Spinal cord (tissue), 10 donors: ENCODE results near the gene SPECC1L. TPM values are rescaled to one million over a fixed set of nuclear protein-coding genes. Genes with fewer than 3 reads are reported as not detected.

ENCODE experiments used
- DNase-seq, 6 donors: peaks; one replicate each; pipeline versions ENCODE4 v3.0.0 to v3.0.0-alpha.2; 2013 to 2015; ENCODE audit warnings: low spot score in 6 of 6, low read depth in 4 of 6
- H3K27ac ChIP-seq: one replicate; pipeline ENCODE4 v1.5.1; 2013; ENCODE audit warnings: low read depth, low read length, control low read depth
- H3K27me3 ChIP-seq: one replicate; pipeline ENCODE4 v1.6.1; 2013; ENCODE audit warnings: low read length; ENCODE audit not compliant: control insufficient read depth, insufficient read depth
- H3K36me3 ChIP-seq: one replicate; pipeline ENCODE4 v1.6.1; 2013; ENCODE audit warnings: low read length; ENCODE audit not compliant: control insufficient read depth, insufficient read depth
- H3K4me1 ChIP-seq: one replicate; pipeline ENCODE4 v1.6.1; 2013; ENCODE audit warnings: low read length; ENCODE audit not compliant: control insufficient read depth, insufficient read depth
- H3K4me3 ChIP-seq: one replicate; pipeline ENCODE4 v1.5.1; 2013; ENCODE audit warnings: low read depth, low read length, control low read depth
- H3K9me3 ChIP-seq: one replicate; pipeline ENCODE4 v1.6.1; 2013; ENCODE audit warnings: low read length; ENCODE audit not compliant: control insufficient read depth, insufficient read depth
- WGBS: methylation state at CpG from one replicate; pipeline ENCODE4 v1.1.5; 2013; ENCODE audit warnings: missing lambda C conversion rate; ENCODE audit not compliant: insufficient coverage; 5-methylcytosine and 5-hydroxymethylcytosine counted together
- polyA plus RNA-seq, 2 donors: library from polyadenylated mRNA; unstranded; fragments of 120-200 nt; gene quantifications; one replicate each; pipeline ENCODE4 v1.2.1, GENCODE V29; 2013; ENCODE audit not compliant: insufficient read length in 2 of 2
- total RNA-seq, 2 donors: library from RNA; depleted of rRNA in 1 of 2; stranded (reverse); fragments of 120-200 nt in 1 of 2; fragments of >200 nt in 1 of 2; gene quantifications; one replicate each; pipeline versions ENCODE4 v1.2.3 to v1.2.4, GENCODE V29; 2013 to 2014
- donor health status: healthy.

The SPECC1L gene
- total and polyA plus RNA-seq, 4 donors, result 37.0 to 50.5 (median 38.6) TPM

DNA sequence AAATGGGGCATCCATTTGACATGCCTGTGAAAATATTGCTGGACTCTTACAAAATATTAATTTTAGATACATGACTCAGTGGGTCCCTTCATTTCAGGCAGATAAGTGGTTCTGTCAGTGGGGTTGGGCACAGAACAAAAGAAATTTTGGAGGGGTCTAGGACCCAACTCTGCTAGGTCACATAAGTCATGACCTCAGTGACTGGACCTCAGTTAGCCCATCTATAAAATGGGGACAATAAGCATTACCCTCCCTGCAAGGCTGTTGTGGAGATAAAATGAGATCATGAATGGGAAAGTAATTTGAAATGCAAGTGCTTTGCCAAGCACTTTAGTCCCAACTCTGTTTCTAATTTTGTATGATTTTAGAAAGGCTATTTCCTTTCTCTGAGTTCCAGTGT, 180.5 kb downstream of the SPECC1L start:
- no peak overlapping the region for H3K4me3 ChIP-seq
- no peak for DNase-seq

DNA sequence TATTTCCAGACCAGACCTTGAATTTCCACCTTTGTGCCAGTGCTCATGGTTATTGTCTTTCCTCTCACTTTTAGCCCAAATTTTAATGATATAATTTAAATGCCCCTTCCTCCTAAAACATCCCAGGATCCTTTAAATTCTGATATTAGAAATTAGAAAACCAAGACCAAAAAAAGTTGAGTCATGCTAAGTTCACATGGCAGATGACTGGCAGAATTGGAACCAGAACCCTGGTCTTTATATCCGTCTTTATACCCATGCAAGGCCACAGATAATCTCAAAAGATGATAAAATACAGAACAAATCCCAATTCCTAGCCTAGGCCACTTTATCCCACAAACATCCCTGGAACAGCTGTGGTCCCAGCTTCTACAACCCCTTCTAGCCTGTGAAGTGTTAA, 183.2 kb downstream of the SPECC1L start:
- H3K9me3 ChIP-seq, result no peaks in the 10 kb centered on the region
- no peak overlapping the region for H3K27ac ChIP-seq
- no peaks in the 10 kb centered on the region for H3K36me3 ChIP-seq
- H3K27me3 ChIP-seq, result no peaks in the 10 kb centered on the region
- H3K4me3 ChIP-seq, result no peak overlapping the region
- DNase-seq, result no peak
- 80% methylated on average over 1 of the region's 1 CpG for WGBS
- peaks cover 7% of the 10 kb centered on the region for H3K4me1 ChIP-seq

More for the DNA sequence above, 180.5 kb downstream of the SPECC1L start:
- Histone ChIP-seq H3K27ac (no peak overlapping the region), H3K4me1 (peaks cover 7% of the 10 kb centered on the region), H3K36me3 (no peaks in the 10 kb centered on the region), H3K9me3 (no peaks in the 10 kb centered on the region), H3K27me3 (no peaks in the 10 kb centered on the region)

DNA sequence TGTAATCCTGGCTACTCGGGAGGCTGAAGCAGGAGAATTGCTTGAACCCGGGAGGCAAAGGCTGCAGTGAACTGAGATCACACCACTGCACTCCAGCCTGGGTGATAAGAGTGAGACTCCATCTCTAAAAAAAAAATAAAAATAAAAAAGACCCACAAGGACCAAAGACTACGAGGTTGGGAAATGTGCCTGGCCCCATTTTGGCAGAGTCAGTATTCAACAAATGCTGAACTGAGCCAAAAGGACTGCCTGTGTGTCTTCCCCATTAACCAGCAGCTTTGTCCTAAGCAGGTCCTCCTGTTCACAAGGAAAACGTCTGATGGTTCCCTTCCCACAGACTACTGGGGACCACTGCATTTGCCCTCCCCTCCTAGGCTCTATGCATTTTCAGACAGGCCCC, 184.4 kb downstream of the SPECC1L start:
- DNase-seq, result no peak
- H3K27ac ChIP-seq, result no peak overlapping the region

DNA sequence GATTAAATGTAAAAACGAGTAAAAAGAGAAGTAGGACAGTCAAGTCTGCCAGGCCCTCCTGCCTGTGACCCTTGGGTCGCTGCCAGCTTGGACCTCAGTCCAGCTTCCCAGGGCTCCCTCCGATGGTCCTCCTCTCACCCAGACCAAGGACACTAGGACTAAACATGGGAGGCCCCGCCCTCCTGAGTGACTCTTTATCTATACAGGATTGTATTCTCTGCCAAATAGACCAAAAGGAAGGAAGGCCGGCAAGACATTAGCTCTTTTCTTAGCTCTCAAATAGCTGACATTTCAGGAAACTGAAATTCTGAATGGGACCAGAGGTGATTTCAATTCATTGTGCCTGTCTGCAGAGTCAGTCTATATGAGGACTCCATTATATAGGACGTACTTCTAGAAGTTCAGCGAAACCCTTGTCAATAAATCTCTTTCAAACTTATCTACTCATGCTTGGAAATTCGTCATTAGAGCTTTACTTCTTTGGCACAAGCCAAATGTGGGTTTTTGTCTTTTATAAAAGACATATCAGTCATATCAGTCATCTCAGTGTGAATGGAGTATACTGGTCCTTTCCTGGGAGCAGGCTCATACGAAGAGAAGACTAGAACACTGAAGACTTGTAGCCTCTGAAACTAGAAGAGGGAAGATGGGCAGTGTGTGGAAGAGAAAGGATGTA, 185.3 kb downstream of the SPECC1L start:
- 60% methylated on average over 4 of the region's 9 CpGs for WGBS
- H3K27ac ChIP-seq, result no peak overlapping the region
- peaks cover 12% of the 10 kb centered on the region for H3K4me1 ChIP-seq

More for the DNA sequence above, 184.4 kb downstream of the SPECC1L start:
- Histone ChIP-seq H3K27me3 (no peaks in the 10 kb centered on the region), H3K4me1 (peaks cover 7% of the 10 kb centered on the region), H3K9me3 (no peaks in the 10 kb centered on the region), H3K36me3 (no peaks in the 10 kb centered on the region), H3K4me3 (no peak overlapping the region)
- WGBS, result 57% methylated on average over 4 of the region's 4 CpGs

DNA sequence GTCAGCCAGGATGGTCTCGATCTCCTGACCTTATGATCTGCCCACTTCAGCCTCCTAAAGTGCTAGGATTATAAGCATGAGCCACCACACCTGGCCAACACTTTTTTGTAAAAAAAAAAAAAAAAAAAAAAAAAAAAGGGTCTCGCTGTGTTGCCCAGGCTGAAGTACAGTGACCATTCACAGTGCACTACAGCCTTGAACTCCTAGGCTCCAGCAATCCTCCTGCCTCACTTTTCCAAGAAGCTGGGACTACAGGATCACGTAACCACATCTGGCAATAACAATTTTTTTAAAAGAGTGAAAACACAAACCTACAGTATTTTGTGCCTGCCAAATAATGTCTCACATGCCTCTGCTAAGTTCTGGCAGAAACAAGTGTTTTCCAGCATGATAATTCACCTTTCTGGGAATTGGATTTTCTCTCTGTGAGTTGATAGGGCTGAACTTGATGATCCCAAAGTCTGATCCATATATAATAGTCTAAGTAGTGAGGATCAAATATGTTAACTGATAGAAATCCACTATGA, 187.3 kb downstream of the SPECC1L start:
- Histone ChIP-seq H3K4me1 (peaks cover 12% of the 10 kb centered on the region), H3K36me3 (no peaks in the 10 kb centered on the region), H3K27me3 (no peaks in the 10 kb centered on the region), H3K9me3 (no peaks in the 10 kb centered on the region), H3K4me3 (no peak overlapping the region), H3K27ac (no peak overlapping the region)
- DNase-seq, result no peak
- WGBS, result 70% methylated on average over 2 of the region's 3 CpGs

More for the DNA sequence above, 185.3 kb downstream of the SPECC1L start:
- Histone ChIP-seq H3K27me3 (no peaks in the 10 kb centered on the region), H3K4me3 (no peak overlapping the region), H3K9me3 (no peaks in the 10 kb centered on the region), H3K36me3 (no peaks in the 10 kb centered on the region)
- DNase-seq, result no peak

DNA sequence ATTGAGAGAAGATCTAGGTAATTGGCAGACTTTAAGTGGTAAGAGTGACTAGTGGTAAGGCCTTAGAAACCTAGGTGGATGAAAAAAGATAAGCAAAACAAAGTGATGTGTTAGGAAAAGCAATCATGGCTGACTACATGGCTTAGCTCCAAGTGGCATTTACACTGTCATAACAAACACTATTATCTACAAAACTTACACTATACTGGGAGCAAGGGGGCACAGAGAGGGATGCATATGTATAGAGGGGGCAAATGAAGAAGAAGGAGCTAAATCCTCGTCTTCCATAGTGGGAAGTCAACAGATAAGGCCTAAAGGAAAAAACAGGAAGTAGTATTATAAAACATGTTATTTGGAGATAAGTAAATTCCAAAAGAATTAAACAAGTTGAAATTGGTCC, 189.3 kb downstream of the SPECC1L start:
- DNase-seq, result no peak
- peaks cover 12% of the 10 kb centered on the region for H3K4me1 ChIP-seq
- no peak overlapping the region for H3K4me3 ChIP-seq
- H3K27me3 ChIP-seq, result no peaks in the 10 kb centered on the region
- no peaks in the 10 kb centered on the region for H3K9me3 ChIP-seq
- WGBS, result 80% methylated on average over 1 of the region's 1 CpG
- H3K36me3 ChIP-seq, result no peaks in the 10 kb centered on the region
- no peak overlapping the region for H3K27ac ChIP-seq

DNA sequence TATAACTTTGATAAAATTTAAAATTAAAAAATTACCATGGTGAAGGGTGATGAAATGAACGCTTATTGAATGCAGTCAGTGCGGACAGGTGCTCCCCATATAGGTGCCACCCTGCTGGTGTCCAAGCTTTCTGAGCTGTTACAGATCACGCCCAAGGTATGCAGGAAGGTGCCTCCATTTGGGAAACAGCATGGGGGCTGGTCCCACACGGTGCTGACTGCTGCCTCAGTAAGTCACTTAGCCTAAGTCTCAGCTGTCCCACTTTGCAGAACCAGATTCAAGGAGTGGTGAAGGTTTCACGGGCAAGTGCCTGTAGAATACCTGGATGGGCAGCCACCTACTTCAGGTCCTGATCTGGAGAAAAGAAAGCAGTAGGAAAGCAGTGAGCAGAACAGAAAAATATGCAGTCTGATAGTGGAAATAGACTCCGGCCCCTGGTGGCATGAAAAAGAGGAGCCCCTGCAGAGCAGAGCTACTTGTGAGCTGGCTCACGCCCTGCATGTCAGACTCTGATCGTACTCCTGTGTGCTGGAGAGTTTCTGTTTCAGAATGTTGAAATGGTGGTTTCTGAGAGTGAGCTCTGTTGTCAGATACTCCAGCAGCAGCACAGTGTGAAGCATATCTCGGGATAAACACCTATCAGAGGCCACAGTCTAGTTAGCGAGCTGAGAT, 189.9 kb downstream of the SPECC1L start:
- H3K27me3 ChIP-seq, result no peaks in the 10 kb centered on the region
- DNase-seq, result no peak
- H3K27ac ChIP-seq, result peak overlapping the region; percentile 33
- H3K9me3 ChIP-seq, result no peaks in the 10 kb centered on the region
- peaks cover 8% of the 10 kb centered on the region for H3K4me1 ChIP-seq
- 65% methylated on average over 10 of the region's 10 CpGs for WGBS
- H3K36me3 ChIP-seq, result no peaks in the 10 kb centered on the region
- H3K4me3 ChIP-seq, result no peak overlapping the region

DNA sequence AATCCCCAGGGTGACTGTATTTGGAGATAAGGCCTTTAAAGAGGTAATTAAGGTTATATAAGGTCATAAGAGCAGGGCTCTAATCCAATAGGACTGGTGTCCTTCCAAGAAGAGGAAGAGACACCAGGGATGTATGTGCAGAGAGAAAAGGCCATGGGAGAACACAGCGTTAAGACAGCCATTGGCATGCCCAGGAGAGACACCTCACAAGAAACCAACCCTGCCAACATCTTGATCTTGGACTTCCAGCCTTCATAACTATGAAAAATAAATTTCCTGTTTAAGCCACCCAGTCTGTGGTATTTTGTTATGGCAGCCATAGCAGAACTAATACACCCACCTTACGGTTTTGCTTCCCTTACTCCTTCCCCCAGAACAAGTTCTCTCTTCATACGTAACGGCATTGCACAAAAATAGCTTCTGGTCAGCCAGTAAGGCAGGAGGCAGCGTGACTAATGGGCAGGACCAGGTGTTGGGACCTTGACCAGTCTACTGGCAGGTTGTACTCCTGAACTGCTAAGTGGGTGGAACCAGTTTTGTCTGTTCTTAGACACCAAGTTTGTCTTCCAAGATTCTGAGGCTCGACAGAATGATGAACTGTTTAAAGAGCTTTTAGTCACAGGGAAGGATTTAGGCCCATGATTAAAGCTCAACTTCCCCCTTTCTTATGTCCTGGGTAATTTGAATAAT, 192.6 kb downstream of the SPECC1L start:
- no peak overlapping the region for H3K4me3 ChIP-seq
- no peaks in the 10 kb centered on the region for H3K9me3 ChIP-seq
- H3K36me3 ChIP-seq, result no peaks in the 10 kb centered on the region
- 100% methylated on average over 3 of the region's 6 CpGs for WGBS
- no peak for DNase-seq
- H3K27ac ChIP-seq, result no peak overlapping the region
- no peaks in the 10 kb centered on the region for H3K27me3 ChIP-seq
- peaks cover 8% of the 10 kb centered on the region for H3K4me1 ChIP-seq

DNA sequence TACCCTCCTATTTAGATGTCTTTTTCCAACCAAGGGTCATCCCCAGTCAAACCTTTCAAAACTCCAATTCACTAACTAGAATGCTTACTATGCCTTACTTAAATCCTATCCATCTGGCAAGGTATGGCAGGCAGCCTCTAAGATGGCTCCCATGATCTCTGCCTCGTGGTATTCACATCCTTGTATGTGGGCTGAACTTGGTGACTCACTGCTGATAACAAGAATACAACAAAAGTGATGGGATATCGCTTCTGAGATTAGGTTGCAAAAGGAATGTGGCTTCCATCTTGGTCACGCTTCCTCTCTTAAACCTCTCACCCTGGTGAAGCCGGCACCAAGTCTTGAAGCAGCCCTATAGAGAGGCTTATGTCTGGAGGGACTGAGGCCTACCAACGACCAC, 194.9 kb downstream of the SPECC1L start:
- WGBS, result no CpG with 5 or more reads among the region's 5 CpGs
- no peaks in the 10 kb centered on the region for H3K9me3 ChIP-seq
- H3K27ac ChIP-seq, result peak overlapping the region; percentile 84
- H3K36me3 ChIP-seq, result no peaks in the 10 kb centered on the region
- DNase-seq, result no peak
- H3K4me3 ChIP-seq, result no peak overlapping the region
- H3K27me3 ChIP-seq, result no peaks in the 10 kb centered on the region
- peaks cover 5% of the 10 kb centered on the region for H3K4me1 ChIP-seq
